Stimulated activated CD4-positive, alpha-beta T cell treated with anti-CD3 and anti-CD28 coated beads, Interleukin-2, amount 100 ng/mL, for 4 hours (primary cell): ENCODE data around the gene WDR20.
"Not testable (repeated sequence)": the region's sequence is repeated elsewhere in the genome, so short reads cannot be mapped to it uniquely, and the experiment has no call there.

Source experiments
- DNase-seq: peaks from one replicate; pipeline ENCODE4 v3.0.0-alpha.2; 2020; ENCODE audit warnings: low read depth

Gene WDR20

DNA sequence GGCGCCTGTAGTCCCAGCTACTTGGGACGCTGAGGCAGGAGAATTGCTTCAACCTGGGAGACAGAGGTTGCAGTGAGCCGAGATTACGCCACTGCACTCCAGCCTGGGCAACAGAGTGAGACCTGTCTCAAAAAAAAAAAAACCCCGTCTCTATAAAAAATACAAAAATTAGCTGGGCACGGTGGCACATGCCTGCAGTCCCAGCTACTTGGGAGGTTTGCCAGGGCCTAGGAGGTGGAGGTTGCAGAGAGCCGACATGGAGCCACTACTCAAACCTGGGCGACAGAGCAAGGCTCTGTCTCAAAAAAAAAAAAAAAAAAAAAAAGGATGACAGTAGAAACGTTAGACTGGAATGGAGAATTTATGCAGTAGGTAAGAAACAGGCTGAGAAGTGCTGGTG is 5.7 kb upstream of the WDR20 start:
- not testable (repeated sequence) for DNase-seq

DNA sequence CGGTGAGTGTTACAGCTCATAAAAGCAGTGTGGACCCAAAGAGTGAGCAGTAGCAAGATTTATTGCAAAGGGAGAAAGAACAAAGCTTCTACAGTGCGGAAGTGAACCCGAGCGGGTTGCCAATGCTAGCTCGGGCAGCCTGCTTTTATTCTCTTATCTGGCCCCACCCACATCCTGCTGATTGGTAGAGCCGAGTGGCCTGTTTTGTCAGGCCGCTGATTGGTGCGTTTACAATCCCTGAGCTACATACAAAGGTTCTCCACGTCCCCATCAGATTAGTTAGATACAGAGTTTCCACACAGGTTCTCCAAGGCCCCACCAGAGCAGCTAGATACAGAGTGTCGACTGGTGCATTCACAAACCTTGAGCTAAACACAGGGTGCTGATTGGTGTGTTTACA is 5.0 kb upstream of the WDR20 start:
- DNase-seq: not testable (repeated sequence)

DNA sequence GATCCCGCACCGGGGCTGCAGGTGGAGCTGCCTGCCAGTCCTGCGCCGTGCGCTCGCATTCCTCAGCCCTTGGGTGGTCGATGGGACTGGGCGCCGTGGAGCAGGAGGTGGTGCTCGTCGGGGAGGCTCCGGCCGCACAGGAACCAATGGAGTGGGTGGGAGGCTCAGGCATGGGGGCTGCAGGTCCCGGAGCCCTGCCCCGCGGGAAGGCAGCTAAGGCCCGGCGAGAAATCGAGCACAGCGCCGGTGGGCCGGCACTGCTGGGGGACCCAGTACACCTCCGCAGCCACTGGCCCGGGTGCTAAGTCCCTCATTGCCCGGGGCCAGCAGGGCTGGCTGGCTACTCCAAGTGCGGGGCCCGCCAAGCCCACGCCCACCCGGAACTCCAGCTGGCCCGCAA is 4.2 kb upstream of the WDR20 start:
- not testable (repeated sequence) for DNase-seq

DNA sequence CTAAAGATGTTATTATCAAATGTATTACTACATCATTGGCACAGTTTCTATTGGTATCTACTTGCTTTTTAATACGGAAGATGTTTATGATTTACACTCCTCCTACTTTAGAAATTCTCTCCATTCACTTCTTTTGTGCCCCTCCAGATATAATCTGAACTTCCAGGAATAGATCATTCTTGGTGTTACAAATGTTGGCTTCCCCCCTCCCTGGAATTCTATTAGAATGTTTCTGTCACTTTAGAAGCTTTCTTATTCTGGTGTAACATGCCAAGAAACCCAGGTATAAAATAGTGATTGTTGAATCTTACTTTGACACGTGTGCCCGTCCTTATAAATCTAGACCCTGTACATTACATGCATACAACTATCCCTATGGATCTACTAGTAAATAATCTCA is 1.2 kb upstream of the WDR20 start:
- DNase-seq: no peak

DNA sequence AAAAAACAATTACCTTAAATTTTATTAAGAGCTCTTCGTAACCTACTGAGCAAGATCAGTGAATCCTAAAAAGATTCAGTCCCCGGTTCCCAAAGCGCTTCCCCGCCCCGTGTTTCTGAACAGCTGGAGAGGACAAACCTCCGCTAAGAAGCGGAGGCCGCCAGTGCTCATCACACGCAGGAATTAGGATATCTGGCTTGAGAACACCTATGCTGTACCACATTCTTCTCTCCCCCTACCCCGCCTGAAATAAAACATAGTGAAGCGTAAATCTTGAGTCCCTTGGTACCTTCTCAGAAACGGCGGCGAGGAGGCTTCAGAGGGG is 774 bp upstream of the WDR20 start:
- DNase-seq: no peak

DNA sequence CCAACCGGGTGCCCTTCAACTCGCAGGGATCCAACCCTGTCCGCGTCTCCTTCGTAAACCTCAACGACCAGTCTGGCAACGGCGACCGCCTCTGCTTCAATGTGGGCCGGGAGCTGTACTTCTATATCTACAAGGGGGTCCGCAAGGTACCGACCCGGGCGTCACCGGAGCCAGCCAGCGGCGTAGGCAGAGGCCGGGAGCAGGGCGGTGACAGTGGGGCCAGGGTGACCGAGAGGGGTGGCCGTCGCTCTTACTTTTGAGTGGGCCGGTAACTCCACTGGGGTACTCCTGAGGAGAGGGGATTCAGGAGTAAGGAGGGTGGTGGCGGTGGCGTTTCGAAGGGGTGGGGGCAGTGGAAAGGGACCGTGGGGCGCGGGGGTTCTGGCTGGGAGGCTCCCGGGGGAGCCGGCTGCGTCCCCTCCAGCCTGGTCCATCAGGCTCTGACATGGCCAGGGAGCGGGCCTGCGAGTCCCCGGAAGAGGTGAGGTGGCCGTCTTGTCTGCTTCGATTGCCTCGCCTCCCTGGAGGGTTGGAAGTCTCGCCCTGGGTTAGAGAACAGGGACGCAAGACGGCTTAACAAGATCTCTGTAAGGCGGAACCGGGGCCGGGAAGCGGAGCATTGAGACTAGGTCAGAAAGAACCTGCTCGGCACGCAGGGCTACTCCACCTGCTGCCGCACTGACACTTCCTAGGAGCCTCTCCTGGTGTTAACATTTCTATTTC is 491 bp downstream of the WDR20 start:
- DNase-seq: no peak

DNA sequence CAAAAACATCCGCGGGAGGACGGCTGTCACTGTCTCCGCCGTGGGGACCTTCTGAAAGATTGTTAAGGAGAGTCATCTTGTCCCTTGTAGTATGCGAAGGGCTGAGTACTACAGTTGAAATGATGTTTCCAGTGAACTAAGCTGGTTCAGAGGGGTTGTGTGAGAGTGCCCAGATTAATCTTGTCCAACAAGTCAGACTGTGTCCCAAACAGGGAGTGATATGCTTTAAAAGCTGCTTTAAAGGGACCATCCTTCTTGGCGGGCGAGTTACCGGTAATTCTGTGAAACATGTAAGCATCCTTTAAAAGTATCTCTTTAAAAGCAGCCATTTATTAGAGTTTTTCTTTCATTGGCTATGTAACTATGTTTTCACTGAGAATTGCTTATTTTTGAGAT is 1.1 kb downstream of the WDR20 start:
- DNase-seq: no peak

DNA sequence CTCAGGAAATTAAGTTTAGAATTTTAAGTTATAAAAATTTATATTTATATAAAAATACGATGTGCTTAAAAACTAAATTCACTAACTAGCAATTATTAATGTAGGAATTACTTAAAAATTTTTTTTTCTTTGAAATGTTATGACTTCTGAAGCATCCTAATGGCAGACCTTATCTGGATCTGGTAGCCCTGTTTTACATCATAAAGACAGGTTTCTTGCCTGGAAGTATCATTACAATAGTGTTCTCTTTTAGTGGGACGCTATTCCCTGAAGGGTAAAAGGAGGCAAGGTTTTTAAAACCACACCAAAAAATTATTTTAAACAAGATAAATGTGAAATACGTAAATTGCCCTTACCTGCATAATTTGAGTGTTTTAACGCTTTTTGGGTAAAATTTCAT is 2.1 kb downstream of the WDR20 start:
- DNase-seq: no peak

DNA sequence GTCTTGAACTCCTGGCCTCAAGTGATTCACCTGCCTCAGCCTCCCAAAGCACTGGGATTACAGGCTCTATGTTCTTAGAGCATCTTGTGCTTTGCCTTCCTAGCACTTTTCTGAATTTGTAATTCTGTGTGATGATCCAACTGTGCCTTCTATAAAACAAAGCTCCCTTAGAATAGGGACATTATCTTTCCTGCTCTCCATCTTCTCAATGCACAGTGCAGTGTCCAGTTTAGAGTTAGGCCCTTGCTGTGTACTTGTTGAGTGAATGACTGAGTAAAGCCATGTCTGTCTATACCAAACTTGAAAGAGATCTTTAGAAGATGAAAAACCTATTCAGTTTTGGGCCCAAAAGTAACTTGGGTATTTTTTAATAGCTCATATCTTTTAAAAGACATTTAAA is 5.2 kb downstream of the WDR20 start:
- no peak for DNase-seq

DNA sequence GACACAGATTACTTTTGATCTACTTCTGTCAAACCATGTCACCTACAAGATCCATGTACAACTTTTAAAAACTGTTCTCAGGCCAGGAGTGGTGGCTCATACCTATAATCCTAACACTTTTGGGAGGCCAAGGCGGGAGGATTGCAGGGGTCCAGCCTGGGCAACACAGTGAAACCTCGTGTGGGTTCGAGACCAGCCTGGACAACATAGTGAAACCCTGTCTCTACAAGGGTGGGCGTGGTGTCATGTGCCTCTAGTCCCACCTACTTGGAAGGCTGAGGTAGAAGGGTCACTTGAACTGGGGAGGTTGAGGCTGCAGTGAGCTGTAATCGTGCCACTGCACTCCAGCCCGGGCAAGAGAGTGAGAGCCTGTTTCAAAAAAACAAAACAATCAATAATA is 5.7 kb downstream of the WDR20 start:
- DNase-seq: no peak

DNA sequence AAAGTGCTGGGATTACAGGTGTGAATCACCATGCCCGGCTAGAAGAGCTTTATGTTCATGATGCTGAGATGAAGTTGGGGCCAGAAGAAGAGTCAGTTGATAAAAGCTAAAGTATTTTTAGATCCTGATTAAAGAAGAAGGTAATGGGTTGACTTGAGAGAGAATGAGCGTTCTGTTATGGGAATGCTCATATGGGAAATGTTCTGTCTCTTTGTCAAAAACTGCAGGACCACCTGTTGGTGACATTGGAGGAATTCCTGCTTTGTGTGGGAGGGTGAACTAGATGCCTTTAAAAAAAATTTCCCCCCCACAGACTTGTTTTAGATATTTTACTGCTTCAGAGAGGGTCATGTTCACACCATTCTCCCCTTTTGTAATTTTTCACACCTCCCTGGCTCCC is 6.7 kb downstream of the WDR20 start:
- DNase-seq: no peak

DNA sequence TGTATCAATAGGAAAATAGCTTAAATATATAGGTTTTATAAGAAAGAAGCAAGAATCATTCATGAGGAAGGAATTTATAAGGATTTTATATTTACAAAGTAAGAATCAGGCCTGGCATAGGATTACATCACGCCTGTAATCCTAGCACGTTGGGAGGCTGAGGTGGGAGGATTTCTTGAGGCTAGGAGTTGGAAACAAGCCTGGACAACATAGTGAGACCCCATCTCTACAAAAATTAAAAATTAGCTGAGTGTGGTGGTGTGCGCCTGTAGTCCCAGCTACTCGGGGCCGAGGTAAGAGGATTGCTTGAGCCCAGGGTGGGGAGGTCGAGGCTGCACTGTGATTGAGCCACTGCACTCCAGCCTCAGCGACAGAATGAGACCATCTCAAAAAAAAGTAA is 10.4 kb downstream of the WDR20 start:
- no peak for DNase-seq

DNA sequence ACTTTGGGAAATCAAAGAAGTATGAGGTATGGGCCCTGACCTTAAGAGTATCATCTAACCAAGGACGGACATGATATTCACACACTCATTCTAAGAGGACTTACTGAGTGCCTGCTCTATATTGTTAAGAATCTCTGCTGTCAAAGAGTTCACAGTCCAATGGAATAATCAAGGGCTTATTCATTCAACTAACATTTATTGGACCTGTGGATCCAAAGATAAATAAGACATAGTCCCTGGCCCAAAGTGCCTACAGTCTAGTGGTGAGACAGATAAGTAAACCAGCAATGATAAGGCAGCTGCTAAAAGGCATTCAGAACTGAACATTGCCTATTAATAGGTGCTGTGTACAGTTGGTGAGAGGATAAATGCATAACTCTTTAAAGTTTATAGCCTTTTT is 11.0 kb downstream of the WDR20 start:
- no peak for DNase-seq

DNA sequence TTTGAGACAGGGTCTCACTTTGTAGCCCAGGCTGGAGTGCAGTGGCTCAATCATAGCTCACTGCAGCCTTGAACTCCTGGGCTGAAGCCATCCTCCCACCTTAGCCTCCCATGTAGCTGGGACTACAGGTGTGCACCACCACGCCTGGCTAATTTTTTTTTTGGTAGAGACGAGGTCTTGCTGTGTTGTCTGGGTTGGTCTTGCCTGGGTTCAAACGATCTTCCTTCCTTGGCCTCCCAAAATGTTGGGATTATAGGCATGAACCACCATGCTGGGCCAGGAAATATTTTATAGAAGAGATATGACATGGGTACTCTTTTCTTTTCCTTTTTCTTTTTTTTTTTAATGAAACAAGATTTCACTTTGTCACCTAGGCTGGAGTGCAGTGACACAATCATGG is 11.7 kb downstream of the WDR20 start:
- DNase-seq: not testable (repeated sequence)

DNA sequence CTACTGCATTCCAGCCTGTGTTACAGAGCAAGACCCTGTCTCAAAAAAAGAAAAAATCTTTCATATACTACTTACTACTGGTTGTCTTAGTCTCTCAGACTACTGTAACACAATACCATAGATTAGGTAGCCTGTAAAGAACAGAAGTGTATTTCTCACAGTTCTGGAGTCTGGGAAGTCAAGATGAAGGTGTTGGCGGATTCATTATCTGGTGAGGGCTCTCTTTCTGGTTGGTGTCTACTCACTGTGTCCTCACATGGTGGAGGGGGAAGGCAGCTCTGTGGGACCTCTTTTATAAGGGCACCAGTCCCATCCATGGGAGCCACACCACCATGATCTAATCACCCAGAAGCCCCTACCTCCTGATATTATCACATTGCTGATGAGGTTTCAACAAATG is 14.4 kb downstream of the WDR20 start:
- no peak for DNase-seq

DNA sequence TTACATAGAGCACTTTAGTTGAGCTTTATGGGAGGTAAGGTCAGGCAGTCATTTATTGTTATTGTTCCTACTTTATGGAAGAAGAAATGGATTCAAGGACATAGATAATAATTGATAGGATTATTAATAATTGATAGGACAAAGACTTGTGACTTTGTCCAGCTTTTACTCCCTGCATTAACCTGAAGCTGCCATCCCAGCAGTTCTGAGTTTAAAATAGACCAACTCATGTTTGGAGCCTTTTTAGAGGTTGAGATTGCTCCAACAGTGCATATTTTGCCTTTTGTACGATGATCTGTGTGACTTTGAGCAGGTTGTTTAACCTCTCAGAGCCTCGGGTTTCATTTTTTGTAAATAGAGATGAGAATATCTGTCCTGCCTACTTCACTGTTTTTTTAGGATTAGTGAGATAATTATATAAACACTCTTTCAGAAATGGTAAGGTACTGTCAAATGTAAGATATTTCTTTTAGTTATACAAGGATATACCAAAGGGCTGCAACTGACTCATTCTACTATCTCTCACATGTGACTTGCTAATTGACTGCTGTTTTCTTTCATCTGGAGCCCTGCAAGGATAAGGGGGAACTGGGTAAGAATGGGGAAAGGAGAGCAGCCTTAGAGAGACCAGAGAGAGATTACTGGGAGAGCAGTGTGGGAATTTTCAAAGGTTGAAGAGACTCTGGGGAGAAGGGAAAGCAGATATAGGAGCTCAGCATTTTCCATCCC is 15.3 kb downstream of the WDR20 start:
- no peak for DNase-seq

DNA sequence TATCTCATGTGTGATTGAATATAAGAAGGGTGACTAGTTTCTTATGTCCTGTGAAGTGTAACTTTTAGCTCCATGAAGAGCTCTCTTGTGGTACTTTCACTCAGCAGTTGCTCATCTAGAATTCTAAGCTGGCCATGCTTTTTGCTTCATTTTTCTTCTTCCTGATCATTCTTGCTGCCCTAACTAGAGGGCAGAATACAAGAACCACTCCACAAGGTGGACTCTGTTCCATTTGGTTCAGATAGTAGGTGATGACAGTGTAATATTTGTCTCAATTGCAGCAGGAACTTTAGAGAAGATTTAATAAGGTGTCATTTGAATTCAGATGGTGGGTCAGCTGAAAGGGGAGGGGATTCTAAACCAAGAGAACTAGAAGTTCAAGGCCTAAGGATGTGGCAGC is 17.6 kb downstream of the WDR20 start:
- DNase-seq: no peak

DNA sequence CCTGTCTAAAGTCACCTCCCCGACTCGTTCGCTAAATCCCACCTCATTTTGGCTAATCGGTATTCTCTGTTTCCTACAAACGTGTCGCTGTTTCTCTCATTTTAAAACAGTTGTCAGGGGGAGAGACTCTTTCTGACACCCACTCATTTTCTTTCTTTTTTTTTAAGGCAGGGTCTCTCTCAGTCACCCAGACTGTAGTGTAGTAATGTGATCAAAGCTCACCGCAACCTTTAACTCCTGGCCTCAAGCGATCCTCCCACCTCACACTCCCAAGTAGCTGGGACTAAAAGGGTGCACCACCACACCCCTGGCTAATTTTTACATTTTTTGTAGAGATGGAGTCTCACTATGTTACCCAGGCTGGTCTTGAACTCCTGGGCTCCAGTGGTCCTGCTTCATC is 19.1 kb downstream of the WDR20 start:
- DNase-seq: no peak

DNA sequence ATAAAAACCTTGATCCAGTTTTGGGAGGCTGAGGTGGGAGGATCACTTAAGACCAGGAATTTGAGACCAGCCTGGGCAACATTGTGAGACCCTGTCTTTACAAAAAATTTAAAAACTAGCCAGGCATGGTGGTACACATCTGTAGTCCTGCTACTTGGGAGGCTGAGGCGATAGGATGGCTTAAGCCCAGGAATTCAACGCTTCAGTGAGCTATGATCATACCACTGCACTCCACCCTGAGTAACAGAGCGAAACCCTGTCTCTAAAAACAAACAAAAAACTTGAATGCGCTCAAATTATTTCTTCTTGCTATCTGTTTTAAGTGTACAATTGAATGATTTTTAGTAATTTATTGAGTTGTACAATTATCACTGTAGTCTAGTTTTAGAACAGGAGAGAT is 20.1 kb downstream of the WDR20 start:
- DNase-seq: no peak

DNA sequence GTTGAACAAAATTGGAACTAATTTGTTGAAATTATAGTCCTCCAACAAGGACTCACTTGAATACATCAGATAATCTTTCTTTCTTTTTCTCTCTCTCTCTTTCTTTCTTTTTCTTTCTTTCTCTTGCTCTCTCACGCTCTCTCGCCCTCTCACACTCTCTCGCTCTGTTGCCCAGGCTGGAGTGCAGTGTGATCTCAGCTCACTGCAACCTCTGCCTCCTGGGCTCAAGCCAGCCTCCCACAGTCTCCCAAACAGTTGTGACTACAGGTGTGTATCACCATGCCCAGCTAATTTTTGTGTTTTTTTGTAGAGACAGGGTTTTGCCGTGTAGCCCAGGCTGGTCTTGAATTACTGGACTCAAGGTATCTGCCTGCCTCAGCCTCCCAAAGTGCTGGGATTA is 22.8 kb downstream of the WDR20 start:
- no peak for DNase-seq

DNA sequence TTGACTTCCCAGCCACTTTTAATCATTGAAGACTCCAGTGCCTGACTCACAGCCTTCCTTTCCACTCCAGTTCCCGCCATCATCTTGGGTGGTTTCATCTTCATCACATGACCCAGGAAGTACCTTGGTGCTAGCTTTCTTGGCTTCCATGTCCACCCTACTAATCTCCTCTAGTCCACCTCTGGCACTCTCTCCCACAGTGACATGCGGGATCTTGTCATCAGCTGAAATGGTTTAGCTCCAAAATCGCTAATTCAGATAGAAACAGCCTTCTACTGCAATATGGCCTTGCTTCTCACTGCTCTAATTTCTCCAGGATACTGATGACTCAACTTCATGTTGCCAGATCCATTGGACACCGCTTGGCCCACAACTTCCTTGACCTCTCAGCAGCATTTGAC is 24.5 kb downstream of the WDR20 start:
- no peak for DNase-seq

DNA sequence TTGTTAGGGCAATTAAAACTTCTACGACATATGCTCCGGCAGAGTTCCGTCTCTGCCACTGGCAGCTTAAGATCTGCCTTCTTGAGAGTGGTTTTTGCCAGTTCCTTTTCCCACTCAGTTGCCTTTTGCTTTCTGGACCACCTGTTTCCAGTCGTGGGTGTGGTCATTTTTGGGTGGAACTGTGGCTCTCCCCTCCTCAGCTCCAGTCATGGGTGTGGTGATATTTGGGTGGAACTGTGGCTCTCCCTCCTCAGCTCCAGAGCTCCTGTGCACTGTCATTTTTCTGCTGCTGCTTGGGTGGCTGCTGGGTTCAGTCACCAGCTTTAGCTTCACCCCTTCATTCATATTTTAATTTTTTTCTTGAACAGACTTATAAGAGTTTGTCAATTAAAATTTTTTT is 25.3 kb downstream of the WDR20 start:
- DNase-seq: no peak

DNA sequence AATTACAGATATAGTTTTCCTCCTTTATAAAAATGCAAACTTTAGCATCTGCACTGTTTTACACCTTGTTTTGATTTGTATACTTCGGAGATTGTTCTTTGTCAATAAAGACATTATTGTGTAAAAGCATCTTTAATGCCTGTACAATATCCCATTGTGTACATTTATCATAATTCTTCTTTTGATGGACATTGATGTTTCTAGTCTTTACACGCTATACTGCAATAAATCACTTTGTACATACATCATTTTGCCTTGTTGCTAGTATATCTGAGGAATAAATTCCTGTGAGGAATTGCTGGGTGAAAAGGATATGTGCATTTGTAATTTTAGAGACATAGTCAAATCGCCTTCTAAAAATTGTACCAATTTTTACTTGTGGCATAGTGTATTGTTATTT is 30.4 kb downstream of the WDR20 start:
- no peak for DNase-seq
